SJSA1 (cell line): ENCODE results near the gene IGF2BP1. TPM values are rescaled to one million over a fixed set of nuclear protein-coding genes. Genes with fewer than 3 reads are reported as not detected.
A peak's percentile ranks its signal among the peaks of the same experiment; 100 is the strongest.
"Not testable (repeated sequence)": the region's sequence is repeated elsewhere in the genome, so short reads cannot be mapped to it uniquely, and the experiment has no call there.

Experiments
- DNase-seq, 2 experiments: peaks; one replicate each; pipeline ENCODE4 v3.0.0-alpha.2; 2015 to 2020; ENCODE audit warnings: low spot score in 2 of 2, low read depth in 1 of 2
- H3K27ac ChIP-seq: fragments of 250-450 bp; sonication (Bioruptor Pico); 2 replicates; pipeline ENCODE4 v1.5.1; 2020; ENCODE audit warnings: mild to moderate bottlenecking, moderate library complexity
- H3K27me3 ChIP-seq: fragments of 250-450 bp; sonication (Bioruptor Pico); replicated peaks from 2 replicates; pipeline ENCODE4 v1.5.1; 2020; ENCODE audit warnings: mild to moderate bottlenecking, moderate library complexity
- H3K36me3 ChIP-seq: fragments of 250-450 bp; sonication (Bioruptor Pico); 2 replicates; pipeline ENCODE4 v1.5.1; 2020; ENCODE audit warnings: mild to moderate bottlenecking
- H3K4me1 ChIP-seq: fragments of 250-450 bp; sonication (Bioruptor Pico); replicated peaks from 2 replicates; pipeline ENCODE4 v1.6.1; 2021; ENCODE audit warnings: mild to moderate bottlenecking
- H3K4me3 ChIP-seq: fragments of 250-450 bp; sonication (Bioruptor Pico); 2 replicates; pipeline ENCODE4 v1.5.1; 2020; ENCODE audit warnings: mild to moderate bottlenecking
- H3K9me3 ChIP-seq: fragments of 250-450 bp; sonication (Bioruptor Pico); replicated peaks from 2 replicates; pipeline ENCODE4 v1.5.1; 2020; ENCODE audit warnings: mild to moderate bottlenecking
- total RNA-seq: library from RNA; depleted of rRNA; stranded (reverse); fragments of >200 nt; shearing (Covaris generic); gene quantifications from 2 replicates; pipeline ENCODE4 v1.2.3, GENCODE V29; 2014; rRNA removed

IGF2BP1 gene
- total RNA-seq, 1 experiment from 2014 or later, result 8.7 TPM

GRCh38 chr17:49090878-49091594, 93.9 kb downstream of the IGF2BP1 start:
- H3K27me3 ChIP-seq, result no peaks in the 10 kb centered on the region
- no peak overlapping the region for H3K27ac ChIP-seq
- H3K4me3 ChIP-seq, result no peak overlapping the region
- DNase-seq, result no peak
- no peaks in the 10 kb centered on the region for H3K4me1 ChIP-seq
- H3K9me3 ChIP-seq, result 0 out of 2 replicates have a peak, but pooled peaks cover 2% of the 10 kb centered on the region
- H3K36me3 ChIP-seq, result no peaks in the 10 kb centered on the region

- H3K36me3 ChIP-seq, result no peaks in the 10 kb centered on the region
- no peak for DNase-seq
- H3K27me3 ChIP-seq, result no peaks in the 10 kb centered on the region
- no peaks in the 10 kb centered on the region for H3K4me1 ChIP-seq
- H3K4me3 ChIP-seq, result no peak overlapping the region
- H3K9me3 ChIP-seq, result no peaks in the 10 kb centered on the region
- H3K27ac ChIP-seq, result no peak overlapping the region
Observed at GRCh38 chr17:49093131-49093530, 95.9 kb downstream of the IGF2BP1 start.

DNA sequence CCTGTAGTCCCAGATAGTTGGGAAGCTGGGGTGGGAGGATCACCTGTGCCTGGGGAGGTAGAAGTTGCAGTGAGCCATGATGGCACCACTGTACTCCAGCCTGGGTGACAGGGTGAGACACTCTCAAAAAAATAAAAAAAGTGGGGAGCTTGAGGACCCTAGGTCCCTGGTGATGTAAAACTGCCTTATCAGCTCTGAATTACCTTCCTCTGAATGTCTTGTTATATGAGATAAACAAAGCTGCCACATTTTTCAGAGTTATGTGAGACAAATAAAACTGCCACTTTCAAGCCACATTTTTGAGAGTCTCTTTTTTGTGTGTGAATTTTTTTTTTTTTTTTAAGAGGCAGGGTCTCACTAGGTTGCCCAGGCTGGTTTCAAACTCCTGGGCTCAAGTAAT, 103.4 kb downstream of the IGF2BP1 start:
- Histone ChIP-seq H3K36me3 (no peaks in the 10 kb centered on the region), H3K9me3 (no peaks in the 10 kb centered on the region), H3K27me3 (no peaks in the 10 kb centered on the region), H3K4me1 (peaks cover 27% of the 10 kb centered on the region), H3K4me3 (no peak overlapping the region), H3K27ac (peak overlapping the region; percentile 47)
- no peak for DNase-seq

GRCh38 chr17:49101054-49101534, 103.9 kb downstream of the IGF2BP1 start:
- Histone ChIP-seq H3K27me3 (no peaks in the 10 kb centered on the region), H3K27ac (peak overlapping the region; percentile 47), H3K4me3 (no peak overlapping the region), H3K36me3 (no peaks in the 10 kb centered on the region), H3K9me3 (no peaks in the 10 kb centered on the region), H3K4me1 (peaks cover 31% of the 10 kb centered on the region)
- DNase-seq, result peak; percentile 69 to 74

DNA sequence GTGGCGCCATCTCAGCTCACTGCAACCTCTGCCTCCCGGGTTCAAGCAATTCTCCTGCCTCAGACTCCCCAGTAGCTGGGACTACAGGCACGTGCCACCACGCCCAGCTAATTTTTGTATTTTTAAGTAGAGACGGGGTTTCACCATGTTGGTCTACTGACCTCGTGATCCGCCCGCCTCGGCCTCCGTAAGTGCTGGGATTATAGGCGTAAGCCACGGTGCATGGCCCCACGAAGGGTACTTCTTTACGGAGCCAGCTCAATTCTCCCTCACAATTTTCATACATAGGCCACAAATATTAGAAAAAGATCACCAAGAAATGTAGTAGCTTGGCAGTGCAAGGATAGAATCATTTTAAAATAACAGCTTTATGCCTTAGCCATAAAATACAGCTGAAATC, 106.2 kb downstream of the IGF2BP1 start:
- not testable (repeated sequence) for DNase-seq, H3K27me3 ChIP-seq, H3K4me3 ChIP-seq, H3K9me3 ChIP-seq, H3K36me3 ChIP-seq, H3K27ac ChIP-seq
- H3K4me1 ChIP-seq, result peaks cover 54% of the 10 kb centered on the region

- H3K4me1 ChIP-seq, result peaks cover 59% of the 10 kb centered on the region
Observed at GRCh38 chr17:49104511-49105074, 107.4 kb downstream of the IGF2BP1 start.

More at GRCh38 chr17:49104511-49105074, 107.4 kb downstream of the IGF2BP1 start:
- DNase-seq, result peak in 1 of 2 experiments; percentile 27
- Histone ChIP-seq H3K36me3 (no peaks in the 10 kb centered on the region), H3K27ac (no peak overlapping the region), H3K4me3 (no peak overlapping the region), H3K27me3 (no peaks in the 10 kb centered on the region), H3K9me3 (no peaks in the 10 kb centered on the region)

Other genes with a start within 250 kb of the IGF2BP1 start
- not detected in 2 replicates for gene TTLL6, start 180.2 kb upstream of the IGF2BP1 start, total RNA-seq
- gene CALCOCO2, start 166.3 kb upstream of the IGF2BP1 start, total RNA-seq, result 48.4 and 55.1 TPM in 2 replicates
- 212 and 215 TPM in 2 replicates for gene ATP5MC1, start 104.6 kb upstream of the IGF2BP1 start, total RNA-seq
- 109 and 119 TPM in 2 replicates for gene UBE2Z, start 89.0 kb upstream of the IGF2BP1 start, total RNA-seq
- gene SNF8, start 52.5 kb upstream of the IGF2BP1 start, total RNA-seq, result 212 and 238 TPM in 2 replicates
- not detected in 2 replicates for gene GIP, start 28.8 kb upstream of the IGF2BP1 start, total RNA-seq
- 0.06 and 0.39 TPM in 2 replicates for gene B4GALNT2, start 135.4 kb downstream of the IGF2BP1 start, total RNA-seq
- gene GNGT2, start 213.2 kb downstream of the IGF2BP1 start, total RNA-seq, result not detected in 2 replicates
- gene ABI3, start 213.3 kb downstream of the IGF2BP1 start, total RNA-seq, result not detected in 2 replicates
- 0.39 TPM in 1 of 2 replicates, not detected in the other for gene PHOSPHO1, start 233.4 kb downstream of the IGF2BP1 start, total RNA-seq